Activated CD4-positive, alpha-beta T cell treated with anti-CD3 and anti-CD28 coated beads, Interleukin-10, Interleukin-2, amounts not matched to agents 100 ng/mL and 50 ng/mL, durations not matched to agents 16 hours and 8 hours (primary cell): ENCODE results near the gene CETN3.

ENCODE experiments used
- DNase-seq: peaks from one replicate; pipeline ENCODE4 v3.0.0-alpha.2; 2020

Gene CETN3

GRCh38 chr5:90409318-90410177, at the start of gene CETN3:
TSS of gene CETN3 (minus strand) at chr5:90409756. CDS start at chr5:90409661, 95 bp downstream.
- DNase-seq = peak; percentile 94

- no peak for DNase-seq
Measured at GRCh38 chr5:90446961-90447360, 37.4 kb upstream of the CETN3 start.

GRCh38 chr5:90440644-90441043, 31.1 kb upstream of the CETN3 start:
- no peak for DNase-seq

GRCh38 chr5:90438100-90438499, 28.5 kb upstream of the CETN3 start:
- DNase-seq = no peak

GRCh38 chr5:90437663-90438062, 28.1 kb upstream of the CETN3 start:
- no peak for DNase-seq

GRCh38 chr5:90434116-90434714, 24.7 kb upstream of the CETN3 start:
- peak; percentile 38 for DNase-seq

- DNase-seq = peak; percentile 12
Measured at GRCh38 chr5:90424245-90424644, 14.7 kb upstream of the CETN3 start.

GRCh38 chr5:90421136-90421535, 11.6 kb upstream of the CETN3 start:
- DNase-seq = no peak

GRCh38 chr5:90418214-90418613, 8.7 kb upstream of the CETN3 start:
- DNase-seq = no peak

- DNase-seq = no peak
Measured at GRCh38 chr5:90410178-90410762, 714 bp upstream of the CETN3 start.

GRCh38 chr5:90408571-90409317, 812 bp downstream of the CETN3 start:
- DNase-seq = no peak

- DNase-seq = no peak
Measured at GRCh38 chr5:90406466-90406865, 3.1 kb downstream of the CETN3 start.

GRCh38 chr5:90402521-90403255, 6.9 kb downstream of the CETN3 start:
- DNase-seq = no peak

- no peak for DNase-seq
Measured at GRCh38 chr5:90399251-90399650, 10.3 kb downstream of the CETN3 start.

- no peak for DNase-seq
Measured at GRCh38 chr5:90398726-90399125, 10.8 kb downstream of the CETN3 start.

GRCh38 chr5:90395005-90395404, 14.6 kb downstream of the CETN3 start:
- no peak for DNase-seq

GRCh38 chr5:90390928-90391327, 18.6 kb downstream of the CETN3 start:
- DNase-seq = no peak

- DNase-seq = no peak
Measured at GRCh38 chr5:90390326-90390725, 19.2 kb downstream of the CETN3 start.

- no peak for DNase-seq
Measured at GRCh38 chr5:90387508-90387907, 22.0 kb downstream of the CETN3 start.

GRCh38 chr5:90386099-90386710, 23.4 kb downstream of the CETN3 start:
- DNase-seq = peak; percentile 14

- no peak for DNase-seq
Measured at GRCh38 chr5:90384389-90384788, 25.2 kb downstream of the CETN3 start.

- no peak for DNase-seq
Measured at GRCh38 chr5:90383903-90384302, 25.7 kb downstream of the CETN3 start.
